IPS-11a (cell line): ENCODE results near the gene PSMC1.

Experiments
- H3K4me3 ChIP-seq: one replicate; pipeline ENCODE4 v1.5.1; 2013; ENCODE audit warnings: low read depth, low read length, control low read depth

The PSMC1 gene

GRCh38 chr14:90301122-90301521 is 44.8 kb downstream of the PSMC1 start:
- no peak overlapping the region for H3K4me3 ChIP-seq

GRCh38 chr14:90301668-90302090 is 45.3 kb downstream of the PSMC1 start:
- H3K4me3 ChIP-seq: no peak overlapping the region

DNA sequence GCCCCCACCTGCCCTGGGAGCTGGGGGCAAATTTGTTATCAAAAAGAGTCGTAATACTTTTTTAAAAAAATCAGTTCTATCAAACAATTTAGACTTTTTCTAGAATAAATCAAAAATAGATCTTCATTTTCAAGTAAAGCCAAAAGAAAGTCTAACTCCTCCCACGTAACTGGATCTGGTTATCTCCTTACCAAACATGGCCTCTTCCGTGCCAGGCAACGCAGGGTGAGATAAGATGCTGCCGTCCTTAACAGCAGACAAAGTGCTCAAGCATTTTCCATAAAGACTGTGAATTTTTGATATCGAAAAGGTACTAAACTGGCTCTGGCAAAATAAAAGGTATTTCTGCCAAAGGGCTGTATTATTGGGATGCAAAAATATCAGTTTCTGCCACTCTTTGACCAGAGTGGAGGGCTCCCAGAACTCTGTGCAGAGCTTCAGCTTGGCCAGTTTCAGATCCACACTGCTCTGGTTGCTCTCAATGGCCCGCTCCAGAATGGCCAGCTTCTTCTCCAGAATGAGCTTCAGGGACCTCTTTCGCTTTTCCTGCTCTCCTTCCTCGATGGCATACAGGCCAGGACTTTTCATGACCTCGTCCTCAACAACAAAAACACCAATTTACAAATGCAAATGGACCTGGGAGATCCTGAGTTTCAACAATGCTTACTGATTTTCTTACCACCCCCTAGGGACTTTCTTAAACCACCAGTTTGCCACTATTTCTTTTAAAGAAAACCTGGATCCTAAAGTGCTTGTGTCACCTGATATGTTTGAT is 46.4 kb downstream of the PSMC1 start:
- no peak overlapping the region for H3K4me3 ChIP-seq

GRCh38 chr14:90303473-90303872 is 47.1 kb downstream of the PSMC1 start:
- no peak overlapping the region for H3K4me3 ChIP-seq

- no peak overlapping the region for H3K4me3 ChIP-seq
Measured at GRCh38 chr14:90304502-90304901, 48.1 kb downstream of the PSMC1 start.

DNA sequence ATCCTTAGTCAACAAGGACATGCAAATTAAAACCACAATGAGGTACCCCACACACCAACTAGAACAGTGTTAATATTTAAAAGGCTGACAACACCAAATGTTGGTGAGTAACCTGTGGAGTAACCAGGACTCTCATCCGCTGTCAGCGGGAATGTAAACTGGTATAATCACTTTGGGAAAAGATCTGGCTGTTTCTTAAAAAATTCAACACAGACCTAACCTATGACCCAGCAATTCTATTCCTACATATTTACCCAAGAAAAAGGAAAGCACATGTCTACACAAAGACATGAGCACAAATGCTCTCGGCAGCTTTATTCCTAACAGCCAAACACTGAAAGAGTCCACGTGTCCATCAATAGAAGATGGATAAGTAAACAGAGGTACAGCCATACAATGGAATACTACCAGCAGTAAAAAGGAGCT is 48.8 kb downstream of the PSMC1 start:
- no peak overlapping the region for H3K4me3 ChIP-seq

- no peak overlapping the region for H3K4me3 ChIP-seq
Measured at GRCh38 chr14:90308561-90308960, 52.2 kb downstream of the PSMC1 start.

- H3K4me3 ChIP-seq: no peak overlapping the region
Measured at GRCh38 chr14:90317286-90317685, 60.9 kb downstream of the PSMC1 start.

DNA sequence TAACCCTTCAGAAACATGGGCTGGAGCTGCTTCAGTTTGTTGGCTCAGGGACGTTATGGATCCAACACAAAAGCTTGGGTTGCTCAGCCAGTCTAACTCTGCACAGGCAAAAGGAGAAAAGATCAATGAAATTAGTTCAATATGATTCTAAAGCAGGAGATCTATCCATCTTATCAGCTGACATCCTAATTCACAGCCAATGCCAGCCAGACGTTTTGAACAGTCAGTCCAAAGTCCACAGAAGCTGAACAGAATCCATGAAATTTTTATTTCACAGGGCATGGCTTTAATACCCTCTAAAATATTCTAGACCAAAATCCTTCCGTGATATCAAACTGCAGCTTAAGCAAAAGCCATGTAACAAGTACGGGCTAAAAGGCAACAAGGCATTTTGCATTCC is 61.7 kb downstream of the PSMC1 start:
- no peak overlapping the region for H3K4me3 ChIP-seq

- H3K4me3 ChIP-seq: no peak overlapping the region
Measured at GRCh38 chr14:90319173-90319572, 62.8 kb downstream of the PSMC1 start.

DNA sequence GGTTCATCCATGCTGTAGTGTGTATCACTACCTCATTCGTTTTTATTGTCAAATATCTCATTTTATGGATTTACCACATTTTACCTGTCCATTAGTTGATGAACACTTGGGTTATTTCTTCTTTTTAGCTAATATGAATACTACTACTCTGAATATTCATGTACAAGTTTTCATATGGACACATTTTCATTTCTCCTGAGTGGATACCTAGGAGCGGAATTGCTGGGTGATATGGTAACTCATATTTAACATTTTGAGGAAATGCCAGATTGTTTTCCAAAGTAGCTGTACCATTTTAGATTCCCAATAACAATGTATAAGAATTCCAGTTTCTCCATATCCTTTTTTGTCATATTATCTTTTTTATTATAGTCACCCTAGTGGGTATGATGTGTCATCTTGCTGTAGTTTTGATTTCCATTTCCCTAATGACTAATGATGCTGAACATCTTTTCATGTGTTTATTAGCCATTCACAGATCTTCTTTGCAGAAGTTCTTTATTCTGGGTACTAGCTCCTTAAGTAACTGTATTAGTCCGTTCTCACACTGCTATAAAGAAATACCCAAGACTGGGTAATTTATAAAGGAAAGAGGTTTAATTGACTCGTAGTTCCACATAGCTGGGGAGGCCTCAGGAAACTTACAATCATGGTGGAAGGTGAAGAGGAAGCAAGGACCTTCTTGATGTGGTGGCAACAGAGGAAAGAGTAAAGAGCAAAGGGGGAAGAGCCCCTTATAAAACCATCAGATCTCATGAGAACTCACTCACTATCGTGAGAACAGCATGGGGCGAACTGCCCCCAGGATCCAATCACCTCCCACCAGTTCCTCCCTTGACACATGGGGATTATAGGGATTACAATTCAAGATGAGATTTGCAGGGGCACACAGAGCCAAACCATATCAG is 63.5 kb downstream of the PSMC1 start:
- H3K4me3 ChIP-seq: no peak overlapping the region

GRCh38 chr14:90321891-90322290 is 65.5 kb downstream of the PSMC1 start:
- no peak overlapping the region for H3K4me3 ChIP-seq
